HG02870 (cell line): ENCODE results near the gene OR10K1.
"Not testable (repeated sequence)": the region's sequence is repeated elsewhere in the genome, so short reads cannot be mapped to it uniquely, and the experiment has no call there.

Experiments used
- ATAC-seq: cut with Tn5 transposase; IDR thresholded peaks from one replicate; pipeline ENCODE4 v1.9.1; 2021; ENCODE audit warnings: mild to moderate bottlenecking, moderate library complexity; ENCODE audit not compliant: unreplicated experiment

The OR10K1 gene

GRCh38 chr1:158461534-158461933 lies at the start of gene OR10K1:
Gene OR10K1 (plus strand): TSS chr1:158461834. CDS start chr1:158465562, 3,728 bp downstream.
- no peak for ATAC-seq

- ATAC-seq, result no peak
Measured at GRCh38 chr1:158414651-158415345, 46.8 kb upstream of the OR10K1 start.

GRCh38 chr1:158417586-158417985 lies 44.0 kb upstream of the OR10K1 start:
- no peak for ATAC-seq

GRCh38 chr1:158422212-158422611 lies 39.4 kb upstream of the OR10K1 start:
- ATAC-seq, result no peak

DNA sequence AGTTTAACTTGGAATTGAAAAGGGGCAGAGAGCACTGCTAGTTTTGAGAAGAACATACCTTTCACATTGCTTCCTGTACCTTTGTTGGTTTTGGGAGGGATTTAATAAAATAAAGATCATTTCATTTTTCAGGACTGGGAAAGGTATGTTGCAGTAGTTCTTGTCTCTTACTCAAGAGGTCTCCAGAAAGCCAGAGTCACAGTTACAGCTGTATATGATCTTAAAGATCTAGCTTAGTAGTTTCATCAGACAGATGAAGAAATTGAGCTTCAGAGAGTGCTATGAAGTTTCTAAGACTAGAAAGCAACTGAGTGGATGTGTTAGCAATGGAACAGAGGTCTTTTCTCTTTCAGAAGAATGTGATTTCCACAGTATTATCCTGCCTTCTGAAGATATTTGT lies 36.6 kb upstream of the OR10K1 start:
- ATAC-seq, result no peak

GRCh38 chr1:158426137-158426536 lies 35.5 kb upstream of the OR10K1 start, which contains the start of gene OR10K2:
Gene OR10K2 (minus strand): TSS chr1:158426237. CDS start chr1:158420866, 5,371 bp downstream.
- ATAC-seq, result no peak

GRCh38 chr1:158430163-158430562 lies 31.5 kb upstream of the OR10K1 start:
- ATAC-seq, result not testable (repeated sequence)

GRCh38 chr1:158434741-158435140 lies 26.9 kb upstream of the OR10K1 start:
- ATAC-seq, result no peak

GRCh38 chr1:158445376-158445775 lies 16.3 kb upstream of the OR10K1 start:
- no peak for ATAC-seq

- ATAC-seq, result no peak
Measured at GRCh38 chr1:158454537-158454936, 7.1 kb upstream of the OR10K1 start.

DNA sequence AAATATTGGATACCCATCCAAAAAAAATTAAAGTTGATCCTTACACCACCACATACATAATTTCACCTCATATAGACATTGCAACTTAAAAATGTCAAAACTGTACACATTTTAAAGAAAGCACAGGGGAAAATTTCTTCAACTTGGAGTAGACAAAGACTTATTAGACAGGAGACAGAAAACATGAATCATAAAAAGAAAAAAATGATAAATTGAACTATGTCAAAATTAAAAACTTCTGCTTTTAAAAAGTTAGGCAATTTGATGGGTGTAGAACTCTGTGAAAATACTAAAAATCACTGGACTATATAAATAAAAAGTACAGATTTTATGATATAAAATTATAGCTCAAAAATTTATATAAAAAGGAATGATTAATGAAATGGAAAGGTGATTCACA lies 4.4 kb upstream of the OR10K1 start:
- no peak for ATAC-seq

DNA sequence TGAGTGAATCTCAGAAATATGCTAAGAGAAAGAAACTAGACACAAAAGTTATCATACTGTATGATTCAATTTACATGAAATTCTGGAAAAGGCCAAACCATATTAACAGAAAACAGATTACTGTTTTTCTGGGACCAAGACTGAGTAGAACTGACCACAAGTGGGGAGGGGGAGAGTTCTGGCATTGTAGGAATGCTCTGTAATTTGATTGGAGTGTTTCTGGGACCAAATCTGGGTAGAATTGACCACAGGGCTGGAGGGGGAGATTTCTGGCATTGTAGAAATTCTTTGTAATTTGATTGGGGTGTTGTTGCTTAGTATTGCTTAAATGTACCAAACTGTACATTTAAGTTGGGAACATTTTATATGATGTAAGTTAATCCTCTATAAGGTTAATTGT lies 3.4 kb upstream of the OR10K1 start:
- ATAC-seq, result no peak

GRCh38 chr1:158471920-158472319 lies 10.3 kb downstream of the OR10K1 start, which contains the start of gene OR10R2:
Gene OR10R2 (plus strand): TSS chr1:158472220. CDS start chr1:158472326, 106 bp downstream.
- no peak for ATAC-seq

DNA sequence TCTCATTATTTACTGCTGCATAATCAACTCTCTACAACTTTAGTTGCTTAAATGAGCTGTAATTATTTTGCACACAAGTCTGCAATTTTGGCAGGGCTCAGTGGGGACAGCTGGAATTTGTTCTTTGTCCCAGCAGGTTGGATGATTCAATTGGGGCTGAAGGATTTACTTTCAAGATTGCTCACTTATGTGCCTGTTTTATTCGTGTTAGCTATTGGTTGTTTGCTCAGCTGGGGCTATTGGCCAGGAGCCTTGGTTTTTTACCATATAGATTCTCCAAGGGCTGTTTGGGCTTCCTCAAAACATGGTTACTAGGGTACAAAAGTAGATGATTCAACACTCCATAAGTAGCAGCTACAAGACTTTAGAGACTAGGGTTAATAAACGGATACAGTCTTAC lies 23.8 kb downstream of the OR10K1 start:
- no peak for ATAC-seq

GRCh38 chr1:158491316-158491715 lies 29.7 kb downstream of the OR10K1 start:
- no peak for ATAC-seq

GRCh38 chr1:158493054-158493453 lies 31.4 kb downstream of the OR10K1 start:
- no peak for ATAC-seq

GRCh38 chr1:158494796-158495195 lies 33.2 kb downstream of the OR10K1 start:
- ATAC-seq, result no peak

GRCh38 chr1:158496374-158496773 lies 34.7 kb downstream of the OR10K1 start:
- no peak for ATAC-seq

- ATAC-seq, result no peak
Measured at GRCh38 chr1:158506369-158506987, 44.8 kb downstream of the OR10K1 start.

DNA sequence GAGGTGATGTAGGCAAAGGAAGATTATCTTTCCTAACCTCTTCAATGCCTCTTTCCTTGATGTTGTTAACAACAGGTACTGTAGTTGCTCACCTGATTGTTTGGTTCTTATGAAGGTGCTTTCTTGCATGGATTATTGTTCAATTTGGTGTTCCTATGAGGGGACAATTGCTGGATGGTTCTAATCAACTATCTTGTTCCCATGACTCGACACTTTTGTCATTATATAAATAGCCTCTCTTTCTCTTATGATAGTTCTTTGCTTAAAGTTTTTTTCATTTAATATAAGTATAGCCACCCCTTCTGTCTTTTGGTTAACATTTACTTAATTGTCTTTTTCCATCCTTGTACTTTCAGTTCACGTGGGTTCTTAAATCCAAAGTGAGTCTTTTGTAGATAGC lies 45.9 kb downstream of the OR10K1 start:
- no peak for ATAC-seq

DNA sequence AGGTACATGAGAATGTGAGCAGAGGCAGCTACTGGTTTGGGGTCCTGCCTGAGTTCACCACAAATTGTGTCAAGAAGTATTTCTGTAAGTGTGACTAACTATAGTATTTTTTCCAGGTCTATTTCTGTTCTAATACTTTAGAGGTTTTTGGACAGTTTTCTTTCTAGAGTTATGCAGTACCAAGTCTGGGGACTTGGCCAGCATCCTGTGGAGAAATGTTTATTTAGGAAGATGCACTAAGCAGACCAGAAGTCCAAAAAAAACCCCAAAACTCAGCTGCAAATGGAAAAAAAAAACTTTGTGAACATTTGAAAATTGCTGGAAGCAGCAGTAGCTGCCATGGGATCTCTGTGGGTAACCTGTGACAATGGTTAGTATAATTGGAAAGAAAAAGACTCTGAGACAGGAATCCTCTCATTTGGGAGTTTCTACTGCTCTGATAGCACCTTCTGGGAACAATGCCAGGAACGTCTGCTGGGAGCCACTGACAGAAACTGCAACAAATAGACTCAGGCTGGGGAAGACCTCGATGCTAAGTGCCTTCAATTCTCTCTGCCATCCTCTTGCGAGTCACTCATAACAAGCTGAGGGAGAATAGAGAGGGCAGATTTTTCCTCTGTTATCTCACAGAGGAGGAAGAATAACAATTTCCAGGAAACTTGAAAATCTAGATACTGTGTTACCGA lies 48.0 kb downstream of the OR10K1 start:
- ATAC-seq, result no peak

- no peak for ATAC-seq
Measured at GRCh38 chr1:158516966-158517365, 55.3 kb downstream of the OR10K1 start.
